ENCODE data around the gene LGR6.
"Not testable (repeated sequence)": the region's sequence is repeated elsewhere in the genome, so short reads cannot be mapped to it uniquely, and the experiment has no call there.

Gene LGR6

GRCh38 chr1:202176949-202177927 is 16.4 kb upstream of the LGR6 start:
- DNase-seq, result no peak

DNA sequence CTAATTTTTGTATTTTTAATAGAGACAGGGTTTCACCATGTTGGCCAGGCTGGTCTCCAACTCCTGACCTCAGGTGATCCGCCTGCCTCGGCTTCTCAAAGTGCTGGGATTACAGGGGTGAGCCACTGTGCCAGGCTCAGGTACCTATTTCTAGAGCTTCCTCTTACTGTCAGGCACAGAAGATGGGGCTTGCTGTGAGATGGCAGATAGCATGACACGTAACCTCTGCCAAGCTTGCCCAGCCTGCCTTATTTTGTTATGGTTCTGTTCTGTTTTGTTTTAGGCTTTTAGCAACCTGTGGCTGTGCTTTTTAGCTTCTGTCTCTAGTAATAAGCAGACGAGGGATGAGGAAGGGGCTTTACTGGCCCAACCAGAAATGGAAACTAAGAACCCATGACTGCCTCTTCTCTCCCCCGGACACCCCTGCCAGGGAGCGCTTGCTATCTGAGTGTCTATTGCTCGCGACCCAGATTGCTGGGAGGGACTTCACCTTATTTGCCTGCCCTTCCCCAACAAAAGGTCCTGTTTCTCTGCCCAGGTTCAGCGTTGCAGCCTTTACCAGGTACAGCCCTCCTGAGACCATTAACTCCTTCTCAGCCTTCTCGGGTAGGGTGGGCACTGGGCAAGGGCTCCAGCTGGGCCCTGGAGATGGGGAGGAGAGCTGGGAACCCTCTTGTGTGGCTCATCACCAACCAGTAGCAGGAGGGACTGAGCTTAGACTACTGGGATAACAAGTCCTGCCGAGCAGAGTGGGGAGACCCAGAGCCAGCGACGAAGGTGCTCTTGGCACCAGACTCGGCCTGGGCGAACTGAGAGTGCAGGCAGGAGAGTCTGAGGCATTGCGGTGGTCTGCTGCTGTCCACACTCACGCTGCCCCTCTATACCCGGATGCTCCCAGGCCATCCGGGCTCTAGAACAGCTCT is 13.5 kb upstream of the LGR6 start:
- DNase-seq, result no peak

GRCh38 chr1:202180751-202181139 is 12.9 kb upstream of the LGR6 start:
- not testable (repeated sequence) for DNase-seq

DNA sequence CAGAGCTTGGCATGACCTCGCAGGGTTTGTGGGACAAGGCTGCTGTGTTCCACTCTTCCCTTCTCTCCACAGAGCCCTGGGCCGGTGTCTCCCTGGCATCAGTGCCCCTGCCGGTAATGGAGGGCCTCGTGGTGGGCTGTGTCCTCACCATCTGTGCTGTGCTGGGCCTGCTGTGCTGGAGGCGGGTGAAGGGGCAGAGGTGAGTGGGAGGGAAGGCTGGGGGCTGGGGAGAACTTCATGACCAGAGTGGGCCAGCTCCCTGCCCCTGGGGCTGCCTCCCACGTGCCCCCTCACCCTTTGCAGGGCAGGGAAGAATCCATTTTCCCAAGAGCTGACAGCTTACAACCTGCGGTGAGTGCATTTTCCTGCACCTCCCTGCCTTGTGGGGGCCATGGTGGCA is 12.0 kb upstream of the LGR6 start:
- no peak for DNase-seq

- no peak for DNase-seq
Observed at GRCh38 chr1:202182040-202182877, 11.3 kb upstream of the LGR6 start.

GRCh38 chr1:202184750-202185460 is 8.7 kb upstream of the LGR6 start:
- peak; percentile 88 for DNase-seq

- no peak for DNase-seq
Observed at GRCh38 chr1:202186327-202186726, 7.3 kb upstream of the LGR6 start.

GRCh38 chr1:202187041-202187671 is 6.4 kb upstream of the LGR6 start:
- DNase-seq, result no peak

DNA sequence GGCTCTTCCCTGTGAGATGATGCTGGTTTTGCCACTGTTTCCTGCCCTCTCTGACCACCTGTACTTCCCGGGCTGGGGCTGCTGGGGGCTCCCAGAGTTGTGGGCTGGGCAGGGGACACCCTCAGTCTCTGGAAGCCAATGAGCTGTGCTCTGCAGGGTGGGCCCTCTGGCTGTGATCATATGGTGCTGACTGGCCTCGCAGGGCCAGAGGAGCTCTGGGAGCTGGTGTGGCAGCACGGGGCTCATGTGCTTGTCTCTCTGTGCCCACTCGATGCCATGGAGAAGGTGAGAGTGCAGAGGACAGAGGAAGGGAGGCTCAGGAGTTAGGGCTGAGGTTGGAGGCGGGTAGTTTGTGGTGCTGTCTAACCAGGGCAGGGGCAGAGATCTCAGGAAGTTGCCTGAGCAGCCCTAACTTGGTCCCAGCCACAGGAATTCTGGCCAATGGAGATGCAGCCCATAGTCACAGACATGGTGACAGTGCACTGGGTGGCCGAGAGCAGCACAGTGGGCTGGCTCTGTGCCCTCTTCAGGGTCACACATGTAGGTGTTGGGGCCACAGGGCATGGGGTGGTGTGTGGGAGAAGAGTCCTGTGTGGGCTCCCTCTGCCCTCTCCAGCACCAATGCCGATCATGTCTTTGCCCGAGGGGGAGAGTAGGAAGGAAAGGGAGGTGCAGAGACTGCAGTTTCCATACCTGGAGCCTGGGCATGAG is 5.7 kb upstream of the LGR6 start:
- DNase-seq, result no peak

- DNase-seq, result peak; percentile 72
Observed at GRCh38 chr1:202189001-202189790, 4.4 kb upstream of the LGR6 start.

- DNase-seq, result peak; percentile 44
Observed at GRCh38 chr1:202189918-202190715, 3.5 kb upstream of the LGR6 start.

DNA sequence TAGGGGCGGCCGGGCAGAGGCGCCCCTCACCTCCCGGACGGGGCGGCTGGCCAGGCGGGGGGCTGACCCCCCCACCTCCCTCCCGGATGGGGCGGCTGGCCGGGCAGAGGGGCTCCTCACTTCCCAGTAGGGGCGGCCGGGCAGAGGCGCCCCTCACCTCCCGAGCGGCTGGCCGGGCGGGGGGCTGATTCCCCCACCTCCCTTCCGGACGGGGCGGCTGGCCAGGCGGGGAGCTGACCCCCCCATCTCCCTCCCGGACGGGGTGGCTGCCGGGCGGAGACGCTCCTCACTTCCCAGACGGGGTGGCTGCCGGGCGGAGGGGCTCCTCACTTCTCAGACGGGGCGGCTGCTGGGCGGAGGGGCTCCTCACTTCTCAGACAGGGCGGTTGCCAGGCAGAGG is 2.2 kb upstream of the LGR6 start:
- not testable (repeated sequence) for DNase-seq

GRCh38 chr1:202192770-202193613 is 607 bp upstream of the LGR6 start:
- peak; percentile 88 for DNase-seq

DNA sequence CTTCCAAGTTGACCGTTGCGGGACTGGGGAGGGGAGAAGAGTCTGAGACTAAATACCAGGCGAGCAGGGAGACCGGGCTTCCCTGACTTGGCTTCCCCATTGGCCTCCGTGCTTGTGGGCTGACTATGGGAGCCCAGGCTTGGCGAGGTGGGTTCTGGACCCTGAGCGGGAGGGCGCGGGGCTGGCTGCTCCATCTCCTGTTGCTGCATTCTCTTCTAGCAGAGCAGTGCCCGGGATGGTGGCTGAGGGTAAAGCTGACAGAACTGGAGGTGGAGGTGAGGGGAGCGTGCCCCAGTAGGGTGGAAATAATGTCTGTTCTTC is 689 bp downstream of the LGR6 start:
- no peak for DNase-seq

DNA sequence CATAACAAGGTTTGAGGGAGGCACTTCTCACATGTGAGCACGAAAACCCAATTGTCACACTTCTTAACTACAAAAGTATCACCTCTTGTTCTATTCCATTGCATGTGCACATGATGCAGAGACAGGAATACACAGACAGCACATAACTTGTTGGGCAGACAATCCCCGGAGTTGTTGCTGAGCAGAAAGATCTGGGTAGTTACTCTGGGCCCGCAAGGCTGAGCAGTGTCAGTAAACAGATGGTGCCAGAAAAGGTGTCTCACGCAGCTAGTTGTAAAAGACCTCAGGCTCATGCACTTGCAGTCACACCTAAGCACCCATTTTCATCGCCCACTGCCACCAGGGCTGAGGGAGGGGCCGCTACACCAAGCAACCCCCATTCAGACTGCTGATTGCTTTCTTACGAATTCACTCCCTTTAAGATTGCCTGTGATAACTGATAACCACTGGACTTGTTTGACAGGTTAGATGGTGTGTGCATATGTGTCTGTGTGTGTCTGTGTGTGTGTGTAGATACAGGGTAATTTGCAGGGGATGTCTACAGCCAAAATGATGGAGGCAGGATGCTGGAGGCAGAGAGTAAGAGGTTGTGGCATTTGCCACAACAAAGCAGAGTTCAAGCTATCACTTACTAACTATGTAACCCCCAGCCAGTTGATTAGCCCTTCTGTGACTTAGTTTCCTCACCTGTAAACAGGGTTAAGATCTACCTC is 4.2 kb downstream of the LGR6 start:
- no peak for DNase-seq

GRCh38 chr1:202198366-202198724 is 4.7 kb downstream of the LGR6 start:
- DNase-seq, result no peak

DNA sequence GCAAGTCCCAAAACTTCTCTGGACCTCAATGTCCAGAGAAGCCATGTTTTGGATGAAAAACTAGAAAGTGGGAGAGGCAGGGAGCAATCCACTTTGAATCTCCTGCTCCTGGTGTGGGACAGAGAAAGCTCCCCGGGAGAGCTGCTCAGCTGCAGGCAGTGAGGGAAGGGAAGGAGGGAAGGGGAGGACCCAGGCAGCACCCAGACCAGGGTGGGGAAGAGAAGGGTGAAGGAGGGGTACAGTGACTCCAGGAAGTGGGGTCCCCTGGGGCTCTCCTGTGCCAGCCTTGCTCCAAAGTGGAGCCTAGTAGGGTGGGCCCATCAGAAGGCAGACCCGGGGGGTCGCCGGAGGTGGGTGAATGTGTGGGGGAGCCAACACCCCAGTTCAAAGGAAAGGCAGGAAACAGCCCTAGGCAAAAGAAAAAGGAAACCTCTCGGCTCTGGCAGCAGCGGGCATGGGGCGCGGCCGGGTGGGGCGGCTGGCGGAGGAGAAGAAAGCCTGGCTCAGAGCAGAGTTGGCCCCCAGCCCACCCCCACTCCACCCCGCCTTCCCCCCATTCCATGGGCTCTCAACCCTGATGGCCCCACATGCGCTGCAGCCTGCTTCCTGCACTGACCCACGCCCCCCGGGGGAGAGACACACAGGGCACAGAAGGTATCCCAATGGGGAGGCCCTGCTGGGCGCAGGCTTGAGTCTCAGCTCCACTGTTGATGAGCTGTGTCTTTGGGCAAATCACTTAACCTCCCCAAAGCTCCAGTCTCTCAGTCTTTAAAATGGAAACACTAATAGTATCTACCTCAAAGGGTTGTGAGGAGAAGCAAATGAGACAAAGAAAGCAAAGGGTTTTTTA is 5.7 kb downstream of the LGR6 start:
- no peak for DNase-seq
